GM13976 (cell line): ENCODE measurements around the gene CYYR1.

Experiments
- DNase-seq: peaks from one replicate; pipeline ENCODE4 v3.0.0; 2012; ENCODE audit warnings: low spot score
- in situ Hi-C: fragments of 300-500 bp; cut with MboI; formaldehyde crosslinking; loops from one replicate; pipeline ENCODE4 v1.12.0; 2022; ENCODE audit warnings: low sequenced_read_pairs, mixed read lengths, inconsistent platforms; ENCODE audit not compliant: unreplicated experiment
- TF ChIP-seq, protein P1 (sequence below): IDR thresholded peaks from 2 replicates; pipeline ENCODE4 v1.5.1; 2012; ENCODE audit warnings: borderline replicate concordance, mild to moderate bottlenecking; ENCODE audit not compliant: insufficient read depth; ENCODE audit errors: extremely low read depth, missing control alignments, control extremely low read depth

Gene CYYR1

DNA sequence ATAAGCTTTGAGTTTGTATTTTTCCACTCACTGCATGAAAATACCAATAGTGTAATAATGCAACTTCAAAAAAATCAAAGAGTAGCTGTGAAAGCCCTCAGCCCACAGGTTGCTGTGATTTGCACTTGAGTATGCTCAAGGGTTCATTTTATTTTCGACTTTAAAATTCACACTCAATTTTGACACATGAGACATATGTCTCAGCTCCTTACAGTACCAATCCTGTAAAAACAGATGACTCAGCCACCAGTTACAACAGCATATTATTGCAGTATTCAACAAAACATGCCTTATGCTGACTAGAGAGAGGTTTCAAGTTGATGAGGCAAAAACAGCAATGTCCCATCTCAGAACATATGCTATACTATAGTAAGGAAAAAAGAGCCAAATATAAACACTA lies 66.1 kb downstream of the CYYR1 start:
- TF ChIP-seq, protein P1, sequence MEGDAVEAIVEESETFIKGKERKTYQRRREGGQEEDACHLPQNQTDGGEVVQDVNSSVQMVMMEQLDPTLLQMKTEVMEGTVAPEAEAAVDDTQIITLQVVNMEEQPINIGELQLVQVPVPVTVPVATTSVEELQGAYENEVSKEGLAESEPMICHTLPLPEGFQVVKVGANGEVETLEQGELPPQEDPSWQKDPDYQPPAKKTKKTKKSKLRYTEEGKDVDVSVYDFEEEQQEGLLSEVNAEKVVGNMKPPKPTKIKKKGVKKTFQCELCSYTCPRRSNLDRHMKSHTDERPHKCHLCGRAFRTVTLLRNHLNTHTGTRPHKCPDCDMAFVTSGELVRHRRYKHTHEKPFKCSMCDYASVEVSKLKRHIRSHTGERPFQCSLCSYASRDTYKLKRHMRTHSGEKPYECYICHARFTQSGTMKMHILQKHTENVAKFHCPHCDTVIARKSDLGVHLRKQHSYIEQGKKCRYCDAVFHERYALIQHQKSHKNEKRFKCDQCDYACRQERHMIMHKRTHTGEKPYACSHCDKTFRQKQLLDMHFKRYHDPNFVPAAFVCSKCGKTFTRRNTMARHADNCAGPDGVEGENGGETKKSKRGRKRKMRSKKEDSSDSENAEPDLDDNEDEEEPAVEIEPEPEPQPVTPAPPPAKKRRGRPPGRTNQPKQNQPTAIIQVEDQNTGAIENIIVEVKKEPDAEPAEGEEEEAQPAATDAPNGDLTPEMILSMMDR = no peak
- DNase-seq = no peak
- in situ Hi-C loops = no loop called here

DNA sequence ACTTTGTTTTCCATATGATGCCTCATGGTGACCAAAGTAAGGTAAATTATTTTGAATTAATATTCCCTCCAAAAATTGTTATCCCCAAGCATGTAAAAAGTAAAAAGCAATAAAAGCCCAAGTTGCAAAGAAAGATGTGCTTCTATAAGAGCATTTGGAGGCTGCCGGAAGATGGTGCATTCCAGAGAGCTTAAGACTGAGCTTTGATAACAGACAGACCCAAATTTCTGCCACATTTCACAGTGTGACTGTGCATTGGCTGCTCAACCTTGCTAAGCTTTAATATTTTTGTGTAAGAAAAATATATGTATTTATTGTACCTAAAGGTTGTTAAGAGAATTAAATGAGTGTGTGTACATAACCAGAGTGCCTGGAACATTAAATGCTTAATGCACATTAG lies 67.9 kb downstream of the CYYR1 start:
- TF ChIP-seq, protein P1 = no peak
- DNase-seq = no peak
- in situ Hi-C loops = no loop called here

DNA sequence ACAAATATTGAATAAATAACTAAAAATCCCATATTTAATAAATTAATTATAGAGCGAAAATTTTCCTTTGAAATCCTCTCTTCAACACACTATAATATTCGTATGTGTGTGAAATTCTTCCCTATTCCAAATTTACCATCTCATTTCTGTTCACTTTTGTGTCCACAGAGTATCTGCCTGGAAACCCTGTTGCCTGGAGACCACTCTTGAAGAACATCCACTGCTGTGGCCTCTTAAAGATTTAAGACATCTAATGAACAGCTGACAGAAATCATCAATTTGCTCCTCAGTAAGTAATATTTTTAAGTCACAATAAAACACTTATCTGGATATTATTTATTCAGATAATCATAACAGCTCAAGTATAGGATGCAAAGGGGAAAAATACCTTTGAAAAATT lies 69.7 kb downstream of the CYYR1 start:
- TF ChIP-seq, protein P1 = no peak
- in situ Hi-C loops = no loop called here
- DNase-seq = no peak

DNA sequence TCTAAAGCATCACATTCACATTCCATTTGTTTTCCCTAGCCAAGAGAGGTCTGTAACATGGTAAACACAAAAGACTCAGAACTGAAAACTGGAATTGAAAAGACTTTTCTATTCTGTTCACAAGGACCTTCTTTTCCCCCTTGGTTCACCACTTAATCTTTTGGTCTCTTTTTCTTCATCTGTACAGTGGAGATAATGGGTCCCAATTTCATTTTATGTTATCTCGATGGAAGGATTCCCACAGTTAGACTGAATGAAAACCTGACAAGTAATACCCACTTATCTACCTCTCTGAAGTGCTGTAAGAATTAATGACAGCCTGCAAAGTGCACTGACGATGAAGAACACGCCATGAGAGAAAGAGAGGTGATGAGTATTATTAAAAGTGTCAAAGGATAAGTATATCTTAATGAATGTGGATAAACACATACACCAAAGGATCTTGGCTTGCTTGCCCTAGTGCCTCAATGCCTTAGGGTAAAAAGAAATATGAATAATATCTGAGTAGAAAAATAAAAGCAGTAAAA lies 71.5 kb downstream of the CYYR1 start:
- TF ChIP-seq, protein P1 = no peak
- in situ Hi-C loops = no loop called here
- DNase-seq = no peak

- no peak for DNase-seq
- TF ChIP-seq, protein P1 = no peak
- in situ Hi-C loops = no loop called here
Observed at GRCh38 chr21:26499495-26499894, 73.6 kb downstream of the CYYR1 start.

GRCh38 chr21:26495283-26495849 lies 77.7 kb downstream of the CYYR1 start:
- TF ChIP-seq, protein P1 = no peak
- DNase-seq = no peak
- in situ Hi-C loops = no loop called here

DNA sequence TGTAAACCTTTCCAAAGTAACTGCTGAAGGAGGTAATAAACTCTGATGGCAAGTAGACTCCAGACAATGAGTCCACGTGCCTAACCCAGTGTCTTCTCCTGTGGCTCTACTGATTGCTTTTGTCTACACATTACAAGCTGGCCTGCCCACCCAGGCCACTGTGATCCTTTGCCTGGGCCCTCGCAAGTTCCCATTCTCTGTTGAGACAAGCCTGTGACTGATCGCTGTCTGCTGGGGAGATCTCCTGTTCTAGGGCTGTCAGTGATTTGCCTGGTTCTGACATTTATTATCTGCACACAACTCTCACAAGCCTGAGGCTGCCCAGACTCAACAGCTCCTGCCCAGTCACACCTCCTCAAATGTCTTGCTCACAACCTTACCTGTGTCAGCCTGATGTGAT lies 81.4 kb downstream of the CYYR1 start:
- in situ Hi-C loops = no loop called here
- TF ChIP-seq, protein P1 = no peak
- no peak for DNase-seq
